AG09309 (cell line): ENCODE data around the gene RAB6C.
"Not testable (repeated sequence)": the region's sequence is repeated elsewhere in the genome, so short reads cannot be mapped to it uniquely, and the experiment has no call there.

Experiments
- DNase-seq: peaks from one replicate; pipeline ENCODE4 v3.0.0-alpha.2; 2010; ENCODE audit warnings: low read depth
- H3K4me3 ChIP-seq: 2 replicates; pipeline ENCODE4 v1.5.1; 2011; ENCODE audit warnings: mild to moderate bottlenecking, low read depth, low read length, moderate library complexity; ENCODE audit not compliant: control insufficient read depth
- CTCF ChIP-seq: IDR thresholded peaks from 2 replicates; pipeline ENCODE4 v1.5.1; 2011; ENCODE audit warnings: mild to moderate bottlenecking, low read depth, low read length, inconsistent platforms; ENCODE audit not compliant: insufficient read depth, control insufficient read depth; ENCODE audit errors: missing control alignments

RAB6C gene

GRCh38 chr2:129984426-129984825 lies 5.0 kb downstream of the RAB6C start:
- TF ChIP-seq CTCF: no peak
- no peak overlapping the region for H3K4me3 ChIP-seq
- DNase-seq: no peak

- H3K4me3 ChIP-seq, DNase-seq: not testable (repeated sequence)
These were observed 13.0 kb downstream of the RAB6C start for GRCh38 chr2:129992415-129993006.

- not testable (repeated sequence) for DNase-seq, H3K4me3 ChIP-seq
These were observed 13.7 kb downstream of the RAB6C start for GRCh38 chr2:129993151-129993550.

- H3K4me3 ChIP-seq, DNase-seq: not testable (repeated sequence)
These were observed 17.3 kb downstream of the RAB6C start for GRCh38 chr2:129996657-129997237.

GRCh38 chr2:129998771-129999170 lies 19.3 kb downstream of the RAB6C start:
- DNase-seq, H3K4me3 ChIP-seq: not testable (repeated sequence)

- not testable (repeated sequence) for DNase-seq, H3K4me3 ChIP-seq
These were observed 26.4 kb downstream of the RAB6C start for GRCh38 chr2:130005862-130006261.

GRCh38 chr2:130016701-130017100 lies 37.2 kb downstream of the RAB6C start:
- H3K4me3 ChIP-seq, DNase-seq: not testable (repeated sequence)

- TF ChIP-seq CTCF: no peak
These were observed 39.9 kb downstream of the RAB6C start for GRCh38 chr2:130019402-130019801.

GRCh38 chr2:130020069-130020468 lies 40.6 kb downstream of the RAB6C start:
- not testable (repeated sequence) for H3K4me3 ChIP-seq, DNase-seq

More at GRCh38 chr2:130019402-130019801, 39.9 kb downstream of the RAB6C start:
- H3K4me3 ChIP-seq: no peak overlapping the region
- DNase-seq: no peak

- DNase-seq, H3K4me3 ChIP-seq: not testable (repeated sequence)
These were observed 46.5 kb downstream of the RAB6C start for GRCh38 chr2:130025931-130026330.
